Right renal cortex interstitium (tissue), 3 donors: ENCODE results near the gene LRRC8C. TPM values are rescaled to one million over a fixed set of nuclear protein-coding genes. Genes with fewer than 3 reads are reported as not detected.

Source experiments
- DNase-seq, 3 donors: peaks; one replicate each; pipeline ENCODE4 v3.0.0-alpha.2; 2013; ENCODE audit warnings: low read depth in 3 of 3, low spot score in 2 of 3
- polyA plus RNA-seq, 3 donors: library from polyadenylated mRNA; unstranded; fragments of 120-200 nt; gene quantifications; one replicate each; pipeline ENCODE4 v1.2.1, GENCODE V29; 2013; ENCODE audit not compliant: insufficient read length in 3 of 3

The LRRC8C gene
- polyA plus RNA-seq, 3 donors = 7.1 to 8.4 (median 8.0) TPM

- DNase-seq = no peak
Observed at GRCh38 chr1:89727517-89728312, 94.8 kb downstream of the LRRC8C start.

GRCh38 chr1:89728381-89728780 is 95.5 kb downstream of the LRRC8C start:
- DNase-seq = no peak

- no peak for DNase-seq
Observed at GRCh38 chr1:89732206-89732605, 99.3 kb downstream of the LRRC8C start.

- no peak for DNase-seq
Observed at GRCh38 chr1:89732643-89733222, 99.8 kb downstream of the LRRC8C start.

GRCh38 chr1:89733748-89734147 is 100.8 kb downstream of the LRRC8C start:
- no peak for DNase-seq

- no peak for DNase-seq
Observed at GRCh38 chr1:89734442-89734841, 101.5 kb downstream of the LRRC8C start.

- no peak for DNase-seq
Observed at GRCh38 chr1:89735479-89735878, 102.6 kb downstream of the LRRC8C start.

- no peak for DNase-seq
Observed at GRCh38 chr1:89736937-89737733, 104.2 kb downstream of the LRRC8C start.

- DNase-seq = no peak
Observed at GRCh38 chr1:89737985-89738510, 105.1 kb downstream of the LRRC8C start.

GRCh38 chr1:89739013-89739843 is 106.3 kb downstream of the LRRC8C start:
- DNase-seq = no peak

GRCh38 chr1:89739844-89740216 is 106.9 kb downstream of the LRRC8C start:
- DNase-seq = no peak

GRCh38 chr1:89743788-89744187 is 110.9 kb downstream of the LRRC8C start:
- DNase-seq = no peak

GRCh38 chr1:89746424-89747149 is 113.7 kb downstream of the LRRC8C start:
- DNase-seq = no peak

- no peak for DNase-seq
Observed at GRCh38 chr1:89753761-89754160, 120.8 kb downstream of the LRRC8C start.

GRCh38 chr1:89754518-89754917 is 121.6 kb downstream of the LRRC8C start:
- no peak for DNase-seq

GRCh38 chr1:89755591-89755990 is 122.7 kb downstream of the LRRC8C start:
- no peak for DNase-seq

- no peak for DNase-seq
Observed at GRCh38 chr1:89757532-89757931, 124.6 kb downstream of the LRRC8C start.

GRCh38 chr1:89758156-89758555 is 125.2 kb downstream of the LRRC8C start:
- no peak for DNase-seq

- no peak for DNase-seq
Observed at GRCh38 chr1:89759036-89759435, 126.1 kb downstream of the LRRC8C start.

- DNase-seq = no peak
Observed at GRCh38 chr1:89760496-89760895, 127.6 kb downstream of the LRRC8C start.
